ENCODE data around the gene DENND2D.

Gene DENND2D, protein sequence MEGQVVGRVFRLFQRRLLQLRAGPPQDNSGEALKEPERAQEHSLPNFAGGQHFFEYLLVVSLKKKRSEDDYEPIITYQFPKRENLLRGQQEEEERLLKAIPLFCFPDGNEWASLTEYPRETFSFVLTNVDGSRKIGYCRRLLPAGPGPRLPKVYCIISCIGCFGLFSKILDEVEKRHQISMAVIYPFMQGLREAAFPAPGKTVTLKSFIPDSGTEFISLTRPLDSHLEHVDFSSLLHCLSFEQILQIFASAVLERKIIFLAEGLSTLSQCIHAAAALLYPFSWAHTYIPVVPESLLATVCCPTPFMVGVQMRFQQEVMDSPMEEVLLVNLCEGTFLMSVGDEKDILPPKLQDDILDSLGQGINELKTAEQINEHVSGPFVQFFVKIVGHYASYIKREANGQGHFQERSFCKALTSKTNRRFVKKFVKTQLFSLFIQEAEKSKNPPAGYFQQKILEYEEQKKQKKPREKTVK

DNA sequence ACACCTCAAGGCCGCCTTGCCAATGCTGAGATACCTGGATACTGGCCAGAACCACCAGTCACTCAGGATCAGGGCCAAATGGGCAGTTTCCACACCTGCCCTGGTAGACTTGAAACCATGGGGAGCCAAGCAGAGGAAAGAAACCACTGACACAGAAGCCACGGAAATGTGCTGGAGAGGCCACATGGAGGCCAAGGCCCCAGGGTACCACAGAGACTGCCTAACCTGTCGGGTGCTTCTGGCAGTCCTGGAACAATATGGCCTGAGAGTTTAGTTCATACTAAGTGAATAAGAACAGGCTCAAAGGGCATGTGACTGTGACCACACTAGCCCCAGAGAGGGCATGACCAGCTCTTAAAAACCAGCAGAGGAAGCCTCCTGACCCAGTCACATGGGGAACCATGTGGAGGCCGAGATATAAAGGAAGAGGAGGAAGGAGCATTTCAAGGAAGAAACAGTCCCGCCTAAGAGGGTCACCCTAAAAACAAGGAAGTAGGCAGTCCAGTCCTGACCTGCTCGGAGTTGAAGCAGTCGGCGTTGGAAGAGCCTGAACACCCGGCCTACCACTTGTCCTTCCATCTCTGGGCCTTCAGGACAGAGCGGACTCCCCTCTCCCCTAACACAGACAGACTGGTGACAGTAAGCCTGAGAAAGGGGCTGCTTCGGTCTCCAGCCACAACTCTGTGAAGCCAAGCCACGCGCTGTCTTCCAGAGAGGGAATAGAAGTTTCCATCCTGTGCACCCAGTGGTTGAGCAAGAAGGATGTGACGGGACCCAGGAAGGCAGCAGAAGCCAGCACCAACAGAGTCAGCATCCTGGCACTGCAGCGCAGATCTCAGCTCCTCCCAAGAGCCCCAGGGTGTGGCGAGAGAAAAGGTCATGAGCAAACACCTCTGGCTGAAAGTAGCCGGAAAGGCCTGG is at the start of gene DENND2D:
DENND2D (minus strand) TSS at position 766 of the 921 bp plus-strand sequence; CDS start at position 579, 187 bp downstream.
- H3K4me1 ChIP-seq (ENCODE audit: insufficient read depth, insufficient read length) = no peaks in the 10 kb centered on the region
- H3K27me3 ChIP-seq (ENCODE audit: insufficient read depth, insufficient read length) = no peaks in the 10 kb centered on the region
- H3K9me3 ChIP-seq (ENCODE audit: insufficient read depth, low read length) = no peaks in the 10 kb centered on the region
- no peak within 1 kb of the TSS for H3K4me3 ChIP-seq (ENCODE audit: insufficient read length, low read depth)
- no peaks in the 10 kb centered on the region for H3K36me3 ChIP-seq (ENCODE audit: insufficient read depth, insufficient read length, low read length)
- TF ChIP-seq ZNF274 (IDR thresholded peaks at IDR 0.05; ENCODE audit: low read depth, low read length) (no peak), SUZ12 (IDR thresholded peaks at IDR 0.05; ENCODE audit: extremely low read depth, insufficient read depth, insufficient read length) (no peak), YY1 (IDR thresholded peaks at IDR 0.05; ENCODE audit: insufficient read depth, insufficient read length) (no peak)
- H3K9ac ChIP-seq (ENCODE audit: insufficient read length, low read depth) = no peak within 1 kb of the TSS
- no peak for DNase-seq (ENCODE audit: low read depth, low spot score)

DNA sequence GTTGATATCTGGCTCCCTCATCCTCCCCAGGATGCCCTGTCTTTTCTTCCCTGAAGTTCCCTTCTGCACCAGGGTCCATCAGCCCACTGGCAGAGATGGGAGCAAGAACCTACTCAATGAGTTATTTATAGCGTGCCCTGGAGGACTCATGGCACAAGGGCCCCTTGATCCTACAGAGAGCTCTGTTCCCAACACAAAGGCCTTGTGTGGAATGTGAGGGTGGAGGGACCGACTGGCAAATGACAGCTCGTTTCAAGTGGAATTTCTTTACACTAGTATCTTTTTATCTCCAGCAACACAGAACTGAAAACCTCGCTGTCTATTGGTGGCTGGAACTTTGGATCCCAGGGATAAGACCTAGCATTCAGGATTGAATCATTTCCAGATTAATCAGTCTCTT is 49.5 kb upstream of the DENND2D start:
- Histone ChIP-seq H3K27me3 (ENCODE audit: insufficient read depth, insufficient read length) (peaks cover 2% of the 10 kb centered on the region), H3K36me3 (ENCODE audit: insufficient read depth, insufficient read length, low read length) (no peaks in the 10 kb centered on the region), H3K4me3 (ENCODE audit: insufficient read length, low read depth) (no peak overlapping the region), H3K4me1 (ENCODE audit: insufficient read depth, insufficient read length) (no peaks in the 10 kb centered on the region), H3K9me3 (ENCODE audit: insufficient read depth, low read length) (no peaks in the 10 kb centered on the region), H3K9ac (ENCODE audit: insufficient read length, low read depth) (no peak overlapping the region)
- no peak for TF ChIP-seq ZNF274 (IDR thresholded peaks at IDR 0.05; ENCODE audit: low read depth, low read length)
- no peak for TF ChIP-seq YY1 (IDR thresholded peaks at IDR 0.05; ENCODE audit: insufficient read depth, insufficient read length)
- no peak for TF ChIP-seq SUZ12 (IDR thresholded peaks at IDR 0.05; ENCODE audit: extremely low read depth, insufficient read depth, insufficient read length)
- no peak for DNase-seq (ENCODE audit: low read depth, low spot score)

DNA sequence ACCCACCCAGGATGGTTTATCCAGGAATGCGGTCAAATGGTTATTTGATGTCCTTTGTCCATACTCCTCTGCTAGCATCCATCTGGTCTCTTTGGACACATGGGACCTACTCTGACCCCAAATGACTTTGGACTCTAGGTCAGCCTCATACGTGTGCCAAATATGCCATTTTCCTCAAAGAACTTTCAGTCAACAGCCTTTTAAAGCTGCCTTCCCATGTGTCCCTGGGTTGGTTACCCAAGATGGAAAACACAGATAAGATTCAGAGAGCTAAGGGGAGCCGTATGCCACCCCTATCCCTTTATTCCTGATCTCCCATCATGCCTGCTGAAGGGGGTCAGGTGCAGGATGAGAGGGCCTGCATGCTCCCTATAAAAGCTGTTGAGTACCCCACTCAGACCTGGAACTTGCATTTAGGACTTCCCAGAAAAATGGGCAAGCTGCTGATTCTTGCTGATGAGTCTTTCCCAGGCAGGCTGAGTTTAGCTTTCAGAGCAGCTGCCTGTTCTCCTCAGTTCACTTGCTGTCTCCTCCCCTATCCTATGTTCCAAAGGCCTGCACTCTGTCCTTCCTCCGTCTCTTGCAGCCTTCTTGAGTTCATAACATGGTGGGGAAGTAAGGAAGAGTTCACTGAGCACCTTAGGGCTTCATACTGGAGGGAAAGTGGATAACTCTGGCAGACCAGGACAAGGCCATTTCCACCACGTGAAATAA is 46.8 kb upstream of the DENND2D start:
- Histone ChIP-seq H3K9ac (ENCODE audit: insufficient read length, low read depth) (no peak overlapping the region), H3K4me1 (ENCODE audit: insufficient read depth, insufficient read length) (no peaks in the 10 kb centered on the region), H3K9me3 (ENCODE audit: insufficient read depth, low read length) (no peaks in the 10 kb centered on the region), H3K36me3 (ENCODE audit: insufficient read depth, insufficient read length, low read length) (no peaks in the 10 kb centered on the region), H3K4me3 (ENCODE audit: insufficient read length, low read depth) (no peak overlapping the region), H3K27me3 (ENCODE audit: insufficient read depth, insufficient read length) (peaks cover 2% of the 10 kb centered on the region)
- TF ChIP-seq ZNF274 (IDR thresholded peaks at IDR 0.05; ENCODE audit: low read depth, low read length) = no peak
- TF ChIP-seq SUZ12 (IDR thresholded peaks at IDR 0.05; ENCODE audit: extremely low read depth, insufficient read depth, insufficient read length) = no peak
- TF ChIP-seq YY1 (IDR thresholded peaks at IDR 0.05; ENCODE audit: insufficient read depth, insufficient read length) = no peak
- no peak for DNase-seq (ENCODE audit: low read depth, low spot score)

DNA sequence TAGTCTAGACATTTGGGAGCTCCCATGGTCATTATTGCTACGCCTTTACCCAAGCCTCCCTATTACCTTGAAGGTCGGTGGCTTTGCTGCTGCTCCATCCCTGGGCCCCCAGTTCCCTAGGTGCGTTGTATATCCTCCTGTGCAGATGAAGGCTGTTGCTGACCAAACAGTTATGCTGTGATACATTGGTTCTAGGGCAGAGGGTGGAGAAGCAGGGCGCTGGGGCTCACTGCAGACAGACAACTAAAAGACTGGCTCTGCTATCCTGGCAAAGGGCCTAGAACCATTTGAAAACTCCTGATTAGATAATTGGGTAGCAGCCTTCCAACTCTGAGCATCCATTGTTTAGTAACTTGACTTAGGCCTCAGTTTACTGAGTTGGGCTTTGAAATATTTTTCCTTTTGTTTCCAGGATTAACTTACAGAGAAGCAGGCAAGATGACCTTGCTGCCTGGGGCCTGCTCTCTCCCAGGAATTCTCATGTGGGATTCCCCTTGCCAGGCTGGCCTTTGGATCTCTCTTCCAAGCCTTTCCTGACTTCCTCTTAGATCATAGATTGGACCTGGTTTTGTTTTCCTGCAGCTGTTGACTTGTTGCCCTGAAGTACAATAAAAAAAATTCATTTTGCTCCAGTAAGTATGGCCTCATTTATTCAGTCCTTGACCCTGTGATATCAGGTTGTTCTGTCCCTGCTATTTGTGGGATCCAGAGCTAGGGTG is 42.5 kb upstream of the DENND2D start:
- H3K27me3 ChIP-seq (ENCODE audit: insufficient read depth, insufficient read length) = no peaks in the 10 kb centered on the region
- no peak for TF ChIP-seq SUZ12 (IDR thresholded peaks at IDR 0.05; ENCODE audit: extremely low read depth, insufficient read depth, insufficient read length)
- no peak for TF ChIP-seq ZNF274 (IDR thresholded peaks at IDR 0.05; ENCODE audit: low read depth, low read length)
- no peak for TF ChIP-seq YY1 (IDR thresholded peaks at IDR 0.05; ENCODE audit: insufficient read depth, insufficient read length)
- no peak overlapping the region for H3K9ac ChIP-seq (ENCODE audit: insufficient read length, low read depth)
- no peaks in the 10 kb centered on the region for H3K4me1 ChIP-seq (ENCODE audit: insufficient read depth, insufficient read length)
- no peak overlapping the region for H3K4me3 ChIP-seq (ENCODE audit: insufficient read length, low read depth)
- no peak for DNase-seq (ENCODE audit: low read depth, low spot score)
- no peaks in the 10 kb centered on the region for H3K36me3 ChIP-seq (ENCODE audit: insufficient read depth, insufficient read length, low read length)
- H3K9me3 ChIP-seq (ENCODE audit: insufficient read depth, low read length) = no peaks in the 10 kb centered on the region

DNA sequence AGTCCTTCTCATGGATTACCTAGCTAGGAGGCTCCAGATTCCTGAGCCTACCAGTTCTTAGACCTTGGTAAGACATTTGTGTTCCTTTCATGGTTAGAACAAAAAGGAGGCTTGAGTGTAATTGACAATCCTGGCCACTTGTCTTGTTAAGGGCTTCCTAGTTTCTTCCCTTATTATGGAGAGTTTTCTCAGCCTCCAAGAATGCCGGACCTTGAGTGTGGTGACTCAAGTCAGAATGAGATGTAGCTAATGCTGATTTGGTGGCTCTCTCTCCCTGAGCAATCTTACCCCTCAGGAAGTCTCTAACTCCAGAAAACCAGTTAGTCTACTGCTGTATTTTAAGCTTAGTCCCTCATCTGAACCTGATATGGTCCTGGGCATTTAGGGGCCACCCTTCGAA is 41.4 kb upstream of the DENND2D start:
- TF ChIP-seq YY1 (IDR thresholded peaks at IDR 0.05; ENCODE audit: insufficient read depth, insufficient read length) (no peak), ZNF274 (IDR thresholded peaks at IDR 0.05; ENCODE audit: low read depth, low read length) (no peak), SUZ12 (IDR thresholded peaks at IDR 0.05; ENCODE audit: extremely low read depth, insufficient read depth, insufficient read length) (no peak)
- H3K27me3 ChIP-seq (ENCODE audit: insufficient read depth, insufficient read length) = no peaks in the 10 kb centered on the region
- no peaks in the 10 kb centered on the region for H3K9me3 ChIP-seq (ENCODE audit: insufficient read depth, low read length)
- no peak overlapping the region for H3K9ac ChIP-seq (ENCODE audit: insufficient read length, low read depth)
- no peaks in the 10 kb centered on the region for H3K4me1 ChIP-seq (ENCODE audit: insufficient read depth, insufficient read length)
- H3K4me3 ChIP-seq (ENCODE audit: insufficient read length, low read depth) = no peak overlapping the region
- DNase-seq (ENCODE audit: low read depth, low spot score) = peak; percentile 72
- no peaks in the 10 kb centered on the region for H3K36me3 ChIP-seq (ENCODE audit: insufficient read depth, insufficient read length, low read length)

DNA sequence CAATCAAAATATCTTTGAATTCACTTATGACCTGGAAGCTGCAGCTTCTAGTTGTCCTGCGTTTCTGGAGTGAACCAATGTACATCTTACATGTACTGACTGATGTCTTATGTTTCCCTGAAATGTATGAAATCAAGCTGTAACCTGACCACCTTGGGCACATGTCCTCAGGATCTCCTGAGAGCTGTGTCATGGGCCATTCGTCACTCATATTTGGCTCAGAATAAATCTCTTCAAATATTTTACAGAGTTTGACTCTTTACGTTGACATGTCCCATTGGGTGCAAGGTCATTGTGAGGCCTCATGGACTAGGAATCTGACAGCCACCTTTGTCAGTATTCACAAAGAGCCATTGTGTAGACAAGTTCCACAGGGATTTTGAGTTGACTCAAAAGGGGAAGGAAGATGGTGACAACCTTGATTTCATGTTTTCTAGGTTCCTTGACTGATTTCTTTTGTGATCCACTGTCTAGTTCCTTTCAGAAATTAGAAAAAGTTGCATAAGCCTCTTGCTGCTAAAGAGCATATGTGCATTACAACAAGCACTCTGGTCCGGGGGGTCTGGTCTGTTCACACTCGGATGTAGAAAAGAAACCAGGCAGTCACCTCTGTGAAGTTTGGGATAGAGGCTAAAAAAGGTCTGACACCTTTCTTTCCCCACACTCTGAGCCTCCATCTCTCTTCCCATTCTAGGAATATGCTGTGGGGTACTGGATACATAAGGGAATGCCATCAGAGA is 37.8 kb upstream of the DENND2D start:
- Histone ChIP-seq H3K4me1 (ENCODE audit: insufficient read depth, insufficient read length) (no peaks in the 10 kb centered on the region), H3K4me3 (ENCODE audit: insufficient read length, low read depth) (no peak overlapping the region), H3K27me3 (ENCODE audit: insufficient read depth, insufficient read length) (no peaks in the 10 kb centered on the region), H3K9ac (ENCODE audit: insufficient read length, low read depth) (no peak overlapping the region), H3K9me3 (ENCODE audit: insufficient read depth, low read length) (peaks cover 2% of the 10 kb centered on the region; the same call in 1 of the 2 replicates), H3K36me3 (ENCODE audit: insufficient read depth, insufficient read length, low read length) (no peaks in the 10 kb centered on the region)
- TF ChIP-seq SUZ12 (IDR thresholded peaks at IDR 0.05; ENCODE audit: extremely low read depth, insufficient read depth, insufficient read length) (no peak), ZNF274 (IDR thresholded peaks at IDR 0.05; ENCODE audit: low read depth, low read length) (no peak), YY1 (IDR thresholded peaks at IDR 0.05; ENCODE audit: insufficient read depth, insufficient read length) (no peak)
- no peak for DNase-seq (ENCODE audit: low read depth, low spot score)

Measured in NT2/D1 (cell line).